ENCODE results near the gene PPP1R17.

Gene PPP1R17

DNA sequence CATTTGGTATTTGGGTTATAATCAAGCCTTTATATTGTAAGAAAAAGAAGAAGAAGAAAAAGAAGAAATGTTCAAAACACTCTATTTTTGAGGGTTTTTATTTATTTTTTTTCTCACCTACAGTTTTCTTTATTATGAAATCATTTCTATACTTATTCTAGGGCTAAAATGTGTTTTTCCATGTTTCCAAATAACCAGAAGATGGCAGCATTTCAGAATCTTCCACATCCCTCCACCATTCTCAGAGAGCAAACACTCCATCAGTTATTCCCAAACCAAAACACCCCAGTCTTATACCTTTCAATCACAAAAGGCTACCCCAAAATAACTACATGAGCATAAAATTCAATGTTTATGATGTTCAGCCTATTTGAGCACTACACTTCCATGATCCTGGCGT, 38.7 kb upstream of the PPP1R17 start:
- no peaks in the 10 kb centered on the region for H3K27me3 ChIP-seq (ENCODE audit: insufficient read depth, poor library complexity, severe bottlenecking)
- DNase-seq (ENCODE audit: low spot score) (no peak), ATAC-seq (ENCODE audit: low read depth) (no peak)
- H3K4me3 ChIP-seq (ENCODE audit: severe bottlenecking) = no peak overlapping the region
- TF ChIP-seq, protein P1, sequence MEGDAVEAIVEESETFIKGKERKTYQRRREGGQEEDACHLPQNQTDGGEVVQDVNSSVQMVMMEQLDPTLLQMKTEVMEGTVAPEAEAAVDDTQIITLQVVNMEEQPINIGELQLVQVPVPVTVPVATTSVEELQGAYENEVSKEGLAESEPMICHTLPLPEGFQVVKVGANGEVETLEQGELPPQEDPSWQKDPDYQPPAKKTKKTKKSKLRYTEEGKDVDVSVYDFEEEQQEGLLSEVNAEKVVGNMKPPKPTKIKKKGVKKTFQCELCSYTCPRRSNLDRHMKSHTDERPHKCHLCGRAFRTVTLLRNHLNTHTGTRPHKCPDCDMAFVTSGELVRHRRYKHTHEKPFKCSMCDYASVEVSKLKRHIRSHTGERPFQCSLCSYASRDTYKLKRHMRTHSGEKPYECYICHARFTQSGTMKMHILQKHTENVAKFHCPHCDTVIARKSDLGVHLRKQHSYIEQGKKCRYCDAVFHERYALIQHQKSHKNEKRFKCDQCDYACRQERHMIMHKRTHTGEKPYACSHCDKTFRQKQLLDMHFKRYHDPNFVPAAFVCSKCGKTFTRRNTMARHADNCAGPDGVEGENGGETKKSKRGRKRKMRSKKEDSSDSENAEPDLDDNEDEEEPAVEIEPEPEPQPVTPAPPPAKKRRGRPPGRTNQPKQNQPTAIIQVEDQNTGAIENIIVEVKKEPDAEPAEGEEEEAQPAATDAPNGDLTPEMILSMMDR (IDR thresholded peaks at IDR 0.05; ENCODE audit: poor library complexity, severe bottlenecking) = peak; percentile 41
- H3K36me3 ChIP-seq (ENCODE audit: low read depth) = no peaks in the 10 kb centered on the region
- H3K9me3 ChIP-seq (ENCODE audit: severe bottlenecking) = no peaks in the 10 kb centered on the region
- H3K4me1 ChIP-seq (ENCODE audit: insufficient read depth, poor library complexity, severe bottlenecking) = no peaks in the 10 kb centered on the region
- no peak overlapping the region for H3K27ac ChIP-seq (ENCODE audit: poor library complexity, severe bottlenecking)

DNA sequence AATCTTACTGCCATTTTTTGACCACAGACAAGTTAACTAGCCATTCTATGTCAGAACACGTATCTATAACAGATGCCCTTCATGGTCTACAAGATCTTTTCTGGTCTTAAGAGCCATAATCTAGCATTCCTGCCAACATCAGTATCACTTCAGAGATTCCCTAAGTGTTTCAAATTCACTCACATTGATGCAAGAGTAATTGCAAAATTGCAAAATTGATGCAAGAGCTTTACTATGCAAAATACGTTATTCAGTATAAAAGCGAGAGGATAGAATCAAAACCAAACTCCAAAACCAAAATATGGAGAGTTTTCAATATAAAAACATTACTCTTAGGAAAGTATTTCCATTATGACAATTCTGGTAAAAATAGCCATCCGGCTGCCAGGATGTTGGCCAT, 38.1 kb upstream of the PPP1R17 start:
- ATAC-seq (ENCODE audit: low read depth) (no peak), DNase-seq (ENCODE audit: low spot score) (no peak)
- H3K4me1 ChIP-seq (ENCODE audit: insufficient read depth, poor library complexity, severe bottlenecking) = no peaks in the 10 kb centered on the region
- H3K27ac ChIP-seq (ENCODE audit: poor library complexity, severe bottlenecking) = no peak overlapping the region
- no peak overlapping the region for H3K4me3 ChIP-seq (ENCODE audit: severe bottlenecking)
- TF ChIP-seq, protein P1 (IDR thresholded peaks at IDR 0.05; ENCODE audit: poor library complexity, severe bottlenecking) = no peak
- H3K9me3 ChIP-seq (ENCODE audit: severe bottlenecking) = no peaks in the 10 kb centered on the region
- no peaks in the 10 kb centered on the region for H3K36me3 ChIP-seq (ENCODE audit: low read depth)
- no peaks in the 10 kb centered on the region for H3K27me3 ChIP-seq (ENCODE audit: insufficient read depth, poor library complexity, severe bottlenecking)

DNA sequence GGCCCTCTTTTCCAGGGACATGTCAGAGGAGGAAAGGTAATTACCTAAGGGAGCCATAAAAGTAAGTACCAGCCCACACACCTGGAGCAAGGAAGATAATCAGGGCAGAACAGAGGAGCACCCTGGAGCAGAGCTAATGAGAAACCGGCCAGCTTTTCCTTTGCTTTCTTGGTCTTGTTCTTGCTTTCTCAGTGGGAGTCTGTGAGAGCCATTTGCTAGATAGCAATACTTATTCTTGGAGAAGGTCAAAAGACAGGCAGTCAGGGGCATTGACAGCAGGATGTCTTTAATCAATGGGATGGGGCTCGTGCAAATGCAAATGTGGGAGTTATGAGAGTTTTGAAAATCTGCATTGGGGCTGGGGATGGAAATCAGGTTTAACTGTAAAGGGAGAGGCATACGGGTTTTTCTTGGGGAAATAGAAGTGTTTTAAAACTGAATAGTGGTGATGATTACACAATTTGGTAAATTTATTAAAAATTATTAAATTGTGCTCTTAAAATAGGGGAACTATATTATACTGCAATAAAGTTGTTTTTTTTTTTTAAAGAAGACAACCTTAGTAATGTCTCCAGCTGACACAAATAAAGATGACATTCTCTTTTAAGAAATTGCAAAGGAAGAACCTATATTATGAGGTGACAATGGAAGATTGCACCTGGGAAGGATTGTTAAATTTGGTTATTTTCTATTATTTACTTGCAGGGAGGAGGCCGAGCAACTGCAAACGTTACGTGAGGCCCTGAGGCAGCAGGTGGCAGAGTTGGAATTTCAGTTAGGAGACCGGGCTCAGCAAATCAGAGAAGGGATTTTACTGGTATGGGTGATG, 35.6 kb upstream of the PPP1R17 start:
- Histone ChIP-seq H3K27me3 (ENCODE audit: insufficient read depth, poor library complexity, severe bottlenecking) (no peaks in the 10 kb centered on the region), H3K4me3 (ENCODE audit: severe bottlenecking) (no peak overlapping the region), H3K4me1 (ENCODE audit: insufficient read depth, poor library complexity, severe bottlenecking) (no peaks in the 10 kb centered on the region), H3K9me3 (ENCODE audit: severe bottlenecking) (no peaks in the 10 kb centered on the region), H3K27ac (ENCODE audit: poor library complexity, severe bottlenecking) (no peak overlapping the region), H3K36me3 (ENCODE audit: low read depth) (no peaks in the 10 kb centered on the region)
- ATAC-seq (ENCODE audit: low read depth) (no peak), DNase-seq (ENCODE audit: low spot score) (no peak)
- TF ChIP-seq, protein P1 (IDR thresholded peaks at IDR 0.05; ENCODE audit: poor library complexity, severe bottlenecking) = no peak

DNA sequence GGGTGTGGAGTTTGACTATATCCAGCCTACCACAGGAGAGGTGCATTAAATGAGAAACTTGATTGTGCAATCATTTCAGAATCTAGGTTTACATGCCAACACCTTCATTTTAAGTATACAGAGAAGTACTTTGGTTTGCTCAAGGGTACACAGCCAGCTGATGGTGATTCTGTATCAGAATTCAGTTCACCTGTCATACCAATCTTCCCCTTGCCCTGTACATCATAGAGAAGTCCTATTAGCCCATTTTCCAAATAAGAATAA, 35.0 kb upstream of the PPP1R17 start:
- TF ChIP-seq, protein P1 (IDR thresholded peaks at IDR 0.05; ENCODE audit: poor library complexity, severe bottlenecking) = no peak
- H3K27me3 ChIP-seq (ENCODE audit: insufficient read depth, poor library complexity, severe bottlenecking) = no peaks in the 10 kb centered on the region
- DNase-seq (ENCODE audit: low spot score) (no peak), ATAC-seq (ENCODE audit: low read depth) (no peak)
- no peak overlapping the region for H3K4me3 ChIP-seq (ENCODE audit: severe bottlenecking)
- H3K9me3 ChIP-seq (ENCODE audit: severe bottlenecking) = no peaks in the 10 kb centered on the region
- H3K36me3 ChIP-seq (ENCODE audit: low read depth) = no peaks in the 10 kb centered on the region
- no peak overlapping the region for H3K27ac ChIP-seq (ENCODE audit: poor library complexity, severe bottlenecking)
- no peaks in the 10 kb centered on the region for H3K4me1 ChIP-seq (ENCODE audit: insufficient read depth, poor library complexity, severe bottlenecking)

DNA sequence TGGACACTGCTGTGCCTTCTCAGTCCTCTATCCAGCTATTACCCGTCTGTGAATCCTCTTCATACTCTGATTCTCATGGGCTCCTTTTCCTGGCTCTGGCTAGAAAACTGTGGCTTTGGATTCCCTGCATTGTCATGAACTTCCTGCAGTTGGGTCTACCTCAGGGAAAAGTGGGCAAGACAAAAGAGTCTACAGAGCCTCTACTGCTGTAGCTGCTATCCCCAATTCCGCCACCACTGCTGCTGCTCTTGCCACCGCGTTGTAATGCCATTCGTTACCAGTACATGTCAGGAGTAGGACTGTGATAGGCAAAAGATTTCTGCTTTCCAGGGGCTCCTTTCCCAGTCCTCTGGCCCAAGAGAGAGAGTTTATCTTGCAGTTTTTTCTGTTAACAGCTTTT, 23.9 kb upstream of the PPP1R17 start:
- DNase-seq (ENCODE audit: low spot score) (no peak), ATAC-seq (ENCODE audit: low read depth) (no peak)
- peaks cover 4% of the 10 kb centered on the region for H3K27me3 ChIP-seq (ENCODE audit: insufficient read depth, poor library complexity, severe bottlenecking)
- no peaks in the 10 kb centered on the region for H3K36me3 ChIP-seq (ENCODE audit: low read depth)
- no peaks in the 10 kb centered on the region for H3K4me1 ChIP-seq (ENCODE audit: insufficient read depth, poor library complexity, severe bottlenecking)
- H3K4me3 ChIP-seq (ENCODE audit: severe bottlenecking) = no peak overlapping the region
- H3K9me3 ChIP-seq (ENCODE audit: severe bottlenecking) = no peaks in the 10 kb centered on the region
- H3K27ac ChIP-seq (ENCODE audit: poor library complexity, severe bottlenecking) = no peak overlapping the region
- TF ChIP-seq, protein P1 (IDR thresholded peaks at IDR 0.05; ENCODE audit: poor library complexity, severe bottlenecking) = no peak
